OCI-LY1 (cell line): ENCODE measurements around the gene SPOCD1.

ENCODE experiments used
- H2AFZ ChIP-seq: fragments of 200-600 bp; sonication (generic), shearing (Covaris generic); 2 replicates; pipeline ENCODE4 v1.6.0; 2014; ENCODE audit warnings: antibody characterized with exemption, mild to moderate bottlenecking, low read length
- H3F3A ChIP-seq: fragments of 200-600 bp; sonication (generic), shearing (Covaris generic); 2 replicates; pipeline ENCODE4 v1.6.0; 2014; ENCODE audit warnings: mild to moderate bottlenecking, antibody characterized with exemption, low read length, moderate library complexity; ENCODE audit not compliant: insufficient read depth
- H3K27ac ChIP-seq: fragments of 200-600 bp; sonication (generic); 2 replicates; pipeline ENCODE4 v1.5.1; 2014; ENCODE audit warnings: low read length, mixed run types, mild to moderate bottlenecking, low read depth; ENCODE audit not compliant: poor library complexity, severe bottlenecking
- H3K27me3 ChIP-seq: fragments of 200-600 bp; sonication (generic); 2 replicates; pipeline ENCODE4 v1.6.0; 2014; ENCODE audit warnings: antibody characterized with exemption, mild to moderate bottlenecking, low read length, moderate library complexity; ENCODE audit not compliant: insufficient read depth
- H3K36me3 ChIP-seq: fragments of 200-600 bp; sonication (generic); 2 replicates; pipeline ENCODE4 v1.6.1; 2014; ENCODE audit warnings: mild to moderate bottlenecking, antibody characterized with exemption, low read length, moderate library complexity, mixed read lengths; ENCODE audit not compliant: insufficient read depth
- H3K4me1 ChIP-seq: fragments of 200-600 bp; sonication (generic); 2 replicates; pipeline ENCODE4 v1.5.1; 2014; ENCODE audit warnings: mild to moderate bottlenecking, low read length, moderate library complexity; ENCODE audit not compliant: insufficient read depth, severe bottlenecking
- H3K4me2 ChIP-seq: fragments of 200-600 bp; sonication (generic), shearing (Covaris generic); 2 replicates; pipeline ENCODE4 v1.6.1; 2014; ENCODE audit warnings: low read length
- H3K4me3 ChIP-seq: fragments of 200-600 bp; sonication (generic); 2 replicates; pipeline ENCODE4 v1.5.1; 2014; ENCODE audit warnings: low read length, low read depth, mild to moderate bottlenecking, mixed read lengths; ENCODE audit not compliant: poor library complexity, severe bottlenecking
- H3K79me2 ChIP-seq: fragments of 200-600 bp; shearing (Covaris generic); 2 replicates; pipeline ENCODE4 v1.6.1; 2016; ENCODE audit warnings: mixed run types, low read length, mixed read lengths; ENCODE audit not compliant: insufficient read depth
- H3K9ac ChIP-seq: fragments of 200-600 bp; sonication (generic), shearing (Covaris generic); 2 replicates; pipeline ENCODE4 v1.6.1; 2014; ENCODE audit warnings: mild to moderate bottlenecking, low read length, mixed read lengths
- H3K9me2 ChIP-seq: fragments of 200-600 bp; sonication (generic), shearing (Covaris generic); 2 replicates; pipeline ENCODE4 v1.6.1; 2014; ENCODE audit warnings: low read depth, mild to moderate bottlenecking, low read length, mixed read lengths
- H3K9me3 ChIP-seq: fragments of 200-600 bp; shearing (Covaris generic); 2 replicates; pipeline ENCODE4 v1.6.1; 2014; ENCODE audit warnings: low read length, mixed read lengths
- H4K20me1 ChIP-seq: fragments of 200-600 bp; sonication (generic), shearing (Covaris generic); 2 replicates; pipeline ENCODE4 v1.6.0; 2016; ENCODE audit warnings: mild to moderate bottlenecking, low read length; ENCODE audit not compliant: insufficient read depth
- CTCF ChIP-seq: fragments of 200-600 bp; sonication (generic), shearing (Covaris generic); IDR thresholded peaks from 2 replicates; pipeline ENCODE4 v1.5.1; 2017; ENCODE audit warnings: mild to moderate bottlenecking, antibody characterized with exemption, low read length, moderate library complexity, mixed read lengths
- EZH2 ChIP-seq: fragments of 200-600 bp; sonication (generic), shearing (Covaris generic); IDR thresholded peaks from 2 replicates; pipeline ENCODE4 v1.8.0; 2017; ENCODE audit warnings: borderline replicate concordance, mixed run types, mild to moderate bottlenecking, antibody characterized with exemption, low read length, moderate library complexity, mixed read lengths

SPOCD1 gene

DNA sequence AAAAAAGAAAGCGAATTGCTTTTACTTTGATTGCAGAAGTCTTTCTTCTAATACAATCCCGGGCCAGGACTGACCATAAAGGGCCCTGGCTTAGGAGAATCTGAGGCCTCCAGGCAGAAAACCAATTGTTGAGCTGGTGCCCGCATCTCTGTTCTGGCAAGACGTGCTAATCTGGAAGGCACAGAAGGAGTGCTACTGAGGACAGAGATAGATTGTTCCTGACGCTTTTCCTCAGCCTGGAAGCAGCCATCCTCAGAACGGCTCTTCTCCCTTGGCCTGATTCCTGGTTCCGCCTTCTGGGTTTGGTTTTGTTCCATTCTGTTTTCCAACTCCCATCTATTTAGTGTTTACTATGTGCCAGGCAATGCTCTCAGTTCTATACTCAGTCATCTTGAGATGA, 44.8 kb upstream of the SPOCD1 start:
- Histone ChIP-seq H3F3A (no peaks in the 10 kb centered on the region), H3K4me3 (no peak overlapping the region), H3K36me3 (no peaks in the 10 kb centered on the region), H3K4me1 (no peaks in the 10 kb centered on the region), H3K27ac (no peak overlapping the region), H3K9me2 (no peaks in the 10 kb centered on the region), H3K9ac (no peak overlapping the region), H3K9me3 (no peaks in the 10 kb centered on the region), H3K4me2 (no peak overlapping the region), H2AFZ (no peak overlapping the region), H3K79me2 (no peaks in the 10 kb centered on the region), H3K27me3 (no peaks in the 10 kb centered on the region), H4K20me1 (no peaks in the 10 kb centered on the region)
- TF ChIP-seq CTCF = no peak
- TF ChIP-seq EZH2 = no peak

DNA sequence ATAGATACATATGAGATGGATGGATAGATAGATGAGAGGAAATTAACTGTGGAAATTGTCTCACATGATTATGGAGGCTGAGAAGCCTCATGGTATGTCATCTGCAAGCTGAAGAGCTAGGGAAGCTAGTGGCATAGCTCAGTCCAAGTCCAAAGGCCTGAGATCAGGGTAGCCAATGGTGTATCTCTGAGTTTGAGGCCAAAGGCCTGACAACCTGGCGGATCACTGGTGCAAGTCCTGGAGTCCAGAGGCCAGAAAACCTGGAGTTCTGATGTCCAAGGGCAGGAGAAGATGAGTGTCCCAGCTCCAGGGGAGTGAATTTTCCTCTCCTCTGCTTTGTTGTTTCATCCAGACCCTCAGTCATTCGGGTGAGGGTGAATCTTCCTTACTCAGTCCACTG, 43.9 kb upstream of the SPOCD1 start:
- Histone ChIP-seq H3K27ac (no peak overlapping the region), H3K9me3 (no peaks in the 10 kb centered on the region), H3K4me1 (no peaks in the 10 kb centered on the region), H3K79me2 (no peaks in the 10 kb centered on the region), H2AFZ (no peak overlapping the region), H3K27me3 (no peaks in the 10 kb centered on the region), H4K20me1 (no peaks in the 10 kb centered on the region), H3K9me2 (no peaks in the 10 kb centered on the region), H3F3A (no peaks in the 10 kb centered on the region), H3K9ac (no peak overlapping the region), H3K36me3 (no peaks in the 10 kb centered on the region), H3K4me3 (no peak overlapping the region), H3K4me2 (no peak overlapping the region)
- TF ChIP-seq EZH2 (no peak), CTCF (no peak)

- Histone ChIP-seq H3K27me3 (no peaks in the 10 kb centered on the region), H4K20me1 (no peaks in the 10 kb centered on the region), H3K4me1 (no peaks in the 10 kb centered on the region), H3K9me3 (no peaks in the 10 kb centered on the region), H2AFZ (no peak overlapping the region), H3K9ac (no peak overlapping the region), H3K27ac (no peak overlapping the region), H3K36me3 (no peaks in the 10 kb centered on the region), H3K4me3 (no peak overlapping the region), H3K4me2 (no peak overlapping the region), H3F3A (no peaks in the 10 kb centered on the region), H3K9me2 (no peaks in the 10 kb centered on the region), H3K79me2 (no peaks in the 10 kb centered on the region)
- TF ChIP-seq CTCF (no peak), EZH2 (no peak)
Observed at GRCh38 chr1:31859044-31859443, 43.2 kb upstream of the SPOCD1 start.
